ENCODE results near the gene NLRP7.
"Not testable (repeated sequence)": the region's sequence is repeated elsewhere in the genome, so short reads cannot be mapped to it uniquely, and the experiment has no call there.

DNA sequence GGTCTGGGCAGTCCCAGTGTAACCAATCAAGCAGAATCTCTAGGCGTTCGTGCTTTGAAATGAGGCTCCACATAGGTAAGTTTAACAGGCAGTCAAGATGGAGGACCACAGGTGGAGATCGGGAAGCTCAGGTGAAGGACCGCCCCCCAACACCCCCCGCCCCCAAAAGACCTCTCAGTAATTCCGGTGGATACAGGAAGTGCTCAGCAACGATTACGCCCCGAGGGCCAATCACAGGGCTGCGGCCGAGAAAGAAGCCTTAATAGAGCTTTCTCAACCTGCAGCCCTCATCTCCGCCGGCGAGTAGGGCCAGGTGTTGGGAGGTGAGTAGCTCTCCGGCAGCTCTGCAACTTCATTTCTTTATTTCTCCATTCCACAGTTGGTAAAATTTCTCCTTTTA lies 17.7 kb upstream of the NLRP7 start:
- TF ChIP-seq, protein P1, sequence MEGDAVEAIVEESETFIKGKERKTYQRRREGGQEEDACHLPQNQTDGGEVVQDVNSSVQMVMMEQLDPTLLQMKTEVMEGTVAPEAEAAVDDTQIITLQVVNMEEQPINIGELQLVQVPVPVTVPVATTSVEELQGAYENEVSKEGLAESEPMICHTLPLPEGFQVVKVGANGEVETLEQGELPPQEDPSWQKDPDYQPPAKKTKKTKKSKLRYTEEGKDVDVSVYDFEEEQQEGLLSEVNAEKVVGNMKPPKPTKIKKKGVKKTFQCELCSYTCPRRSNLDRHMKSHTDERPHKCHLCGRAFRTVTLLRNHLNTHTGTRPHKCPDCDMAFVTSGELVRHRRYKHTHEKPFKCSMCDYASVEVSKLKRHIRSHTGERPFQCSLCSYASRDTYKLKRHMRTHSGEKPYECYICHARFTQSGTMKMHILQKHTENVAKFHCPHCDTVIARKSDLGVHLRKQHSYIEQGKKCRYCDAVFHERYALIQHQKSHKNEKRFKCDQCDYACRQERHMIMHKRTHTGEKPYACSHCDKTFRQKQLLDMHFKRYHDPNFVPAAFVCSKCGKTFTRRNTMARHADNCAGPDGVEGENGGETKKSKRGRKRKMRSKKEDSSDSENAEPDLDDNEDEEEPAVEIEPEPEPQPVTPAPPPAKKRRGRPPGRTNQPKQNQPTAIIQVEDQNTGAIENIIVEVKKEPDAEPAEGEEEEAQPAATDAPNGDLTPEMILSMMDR (IDR thresholded peaks at IDR 0.05), result not testable (repeated sequence)
- TF ChIP-seq POLR2AphosphoS5, POLR2A (IDR thresholded peaks at IDR 0.05): not testable (repeated sequence)

Data from prostate gland (tissue), 2 donors.